NT2/D1 (cell line): ENCODE results near the gene RNF39.
A peak's percentile ranks its signal among the peaks of the same experiment; 100 is the strongest.
"Not testable (repeated sequence)": the region's sequence is repeated elsewhere in the genome, so short reads cannot be mapped to it uniquely, and the experiment has no call there.

Experiments
- DNase-seq: peaks from one replicate; pipeline ENCODE4 v3.0.0-alpha.2; 2011; ENCODE audit warnings: low read depth, low spot score
- H3K27me3 ChIP-seq: 2 replicates; pipeline ENCODE4 v1.6.0; 2011; ENCODE audit warnings: mild to moderate bottlenecking; ENCODE audit not compliant: insufficient read length, insufficient read depth
- H3K36me3 ChIP-seq: 2 replicates; pipeline ENCODE4 v1.6.1; 2011; ENCODE audit warnings: mild to moderate bottlenecking, low read length, mixed read lengths; ENCODE audit not compliant: insufficient read depth, insufficient read length
- H3K4me1 ChIP-seq: 2 replicates; pipeline ENCODE4 v1.5.1; 2011; ENCODE audit not compliant: insufficient read depth, insufficient read length
- H3K4me3 ChIP-seq: 2 replicates; pipeline ENCODE4 v1.5.1; 2011; ENCODE audit warnings: low read depth; ENCODE audit not compliant: insufficient read length
- H3K9ac ChIP-seq: 2 replicates; pipeline ENCODE4 v1.6.0; 2011; ENCODE audit warnings: low read depth; ENCODE audit not compliant: insufficient read length
- H3K9me3 ChIP-seq: 2 replicates; pipeline ENCODE4 v1.5.1; 2011; ENCODE audit warnings: mild to moderate bottlenecking, low read length; ENCODE audit not compliant: insufficient read depth
- SUZ12 ChIP-seq: IDR thresholded peaks from 2 replicates; pipeline ENCODE4 v1.6.1; 2011; ENCODE audit not compliant: insufficient read length, insufficient read depth; ENCODE audit errors: extremely low read depth
- YY1 ChIP-seq: IDR thresholded peaks from 2 replicates; pipeline ENCODE4 v1.6.1; 2011; ENCODE audit not compliant: insufficient read length, insufficient read depth
- ZNF274 ChIP-seq: IDR thresholded peaks from 2 replicates; pipeline ENCODE4 v1.6.1; 2011; ENCODE audit warnings: mild to moderate bottlenecking, low read depth, low read length

The RNF39 gene

DNA sequence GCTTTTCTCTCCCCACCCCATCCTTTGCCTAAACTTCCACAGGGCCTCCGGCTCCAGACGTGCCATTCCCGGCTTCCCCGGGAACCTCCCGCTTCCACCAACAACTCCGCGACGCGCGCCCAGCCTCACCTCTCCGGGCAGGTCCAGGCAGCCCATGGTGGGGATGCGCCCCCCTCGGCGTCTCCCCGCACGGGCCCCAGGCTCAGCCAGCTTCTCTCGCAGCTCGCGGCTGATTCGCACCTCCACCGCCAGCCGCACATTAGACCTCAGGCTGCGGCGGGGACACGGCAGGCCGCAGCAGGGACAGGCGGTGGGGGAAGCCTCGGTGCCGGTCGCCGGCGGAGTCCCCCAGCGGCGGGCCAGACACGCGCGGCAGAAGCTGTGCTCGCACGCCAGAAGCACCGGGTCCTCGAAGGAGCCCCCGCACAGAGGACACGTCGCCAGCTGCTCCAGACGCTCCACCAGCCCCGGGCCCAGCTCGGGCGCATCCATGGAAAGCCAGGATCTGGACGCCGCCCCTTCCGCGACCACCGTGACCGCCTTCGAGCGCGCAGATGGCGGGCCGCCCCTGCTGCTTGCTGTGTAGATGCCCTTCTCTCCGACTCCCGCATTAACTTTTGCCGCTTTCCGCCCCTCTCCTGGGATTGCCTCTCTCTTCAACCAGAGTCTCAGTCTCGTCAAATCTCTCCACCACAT is at the start of gene RNF39:
Gene RNF39, minus strand, starts transcription at position 676 of the 696 bp plus-strand sequence. Its CDS starts 184 bp downstream, at position 492.
- Histone ChIP-seq H3K4me1 (peaks cover 13% of the 10 kb centered on the region), H3K9me3 (no peaks in the 10 kb centered on the region), H3K9ac (peak within 1 kb of the TSS; percentile 74), H3K27me3 (peaks cover 24% of the 10 kb centered on the region), H3K36me3 (no peaks in the 10 kb centered on the region), H3K4me3 (peak within 1 kb of the TSS; percentile 59)
- TF ChIP-seq ZNF274: no peak
- TF ChIP-seq YY1: no peak
- TF ChIP-seq SUZ12: no peak
- DNase-seq: no peak

DNA sequence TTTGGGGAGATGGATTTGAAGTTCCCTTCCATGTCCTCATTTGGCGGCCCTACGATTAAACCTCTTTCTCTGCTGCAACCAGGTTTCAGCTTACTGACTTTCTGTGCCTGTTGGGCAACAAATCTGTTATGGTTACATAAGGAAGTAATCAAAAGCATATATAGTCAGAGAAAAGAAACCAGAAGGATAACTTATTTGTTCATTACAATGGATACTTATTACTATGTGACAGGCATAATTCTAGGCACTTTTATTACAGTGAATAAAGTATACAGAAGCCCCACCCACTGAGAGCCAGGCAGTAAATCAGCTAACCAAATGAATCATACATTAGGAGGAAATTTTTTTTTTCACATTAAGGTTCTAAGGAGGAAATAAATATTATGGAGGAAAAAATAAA is 46.9 kb upstream of the RNF39 start:
- DNase-seq: no peak

GRCh38 chr6:30121446-30122366 is 46.1 kb upstream of the RNF39 start:
- H3K4me1 ChIP-seq: no peaks in the 10 kb centered on the region
- no peak overlapping the region for H3K4me3 ChIP-seq
- no peak for DNase-seq
- TF ChIP-seq SUZ12 (no peak), ZNF274 (no peak), YY1 (no peak)
- no peaks in the 10 kb centered on the region for H3K36me3 ChIP-seq
- peaks cover 15% of the 10 kb centered on the region for H3K27me3 ChIP-seq
- no peak overlapping the region for H3K9ac ChIP-seq
- H3K9me3 ChIP-seq: no peaks in the 10 kb centered on the region

More for the DNA sequence above, 46.9 kb upstream of the RNF39 start:
- Histone ChIP-seq H3K9me3 (no peaks in the 10 kb centered on the region), H3K27me3 (peaks cover 23% of the 10 kb centered on the region), H3K36me3 (no peaks in the 10 kb centered on the region), H3K9ac (no peak overlapping the region), H3K4me3 (no peak overlapping the region), H3K4me1 (no peaks in the 10 kb centered on the region)
- TF ChIP-seq ZNF274: no peak
- TF ChIP-seq YY1: no peak
- no peak for TF ChIP-seq SUZ12

DNA sequence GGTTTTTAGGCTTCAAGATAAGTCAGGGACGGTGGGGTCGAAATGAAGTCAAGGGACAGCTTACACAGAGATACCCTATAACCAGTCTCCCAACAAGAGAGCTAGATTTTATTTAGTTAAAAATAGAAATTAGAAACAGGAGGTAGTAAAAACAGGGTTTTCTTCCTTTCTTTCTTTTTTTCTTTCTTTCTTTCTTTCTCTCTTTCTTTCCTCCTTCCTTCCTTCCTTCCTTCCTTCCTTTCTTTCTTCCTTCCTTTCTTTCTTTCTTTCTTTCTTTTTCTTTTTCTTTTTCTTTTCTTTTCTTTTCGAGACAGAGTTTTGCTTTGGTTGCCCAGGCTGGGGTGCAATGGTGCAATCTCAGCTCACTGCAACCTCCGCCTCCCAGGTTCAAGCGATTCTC is 43.1 kb upstream of the RNF39 start:
- DNase-seq, H3K9me3 ChIP-seq, H3K9ac ChIP-seq, H3K4me1 ChIP-seq, H3K4me3 ChIP-seq, H3K27me3 ChIP-seq, H3K36me3 ChIP-seq: not testable (repeated sequence)

DNA sequence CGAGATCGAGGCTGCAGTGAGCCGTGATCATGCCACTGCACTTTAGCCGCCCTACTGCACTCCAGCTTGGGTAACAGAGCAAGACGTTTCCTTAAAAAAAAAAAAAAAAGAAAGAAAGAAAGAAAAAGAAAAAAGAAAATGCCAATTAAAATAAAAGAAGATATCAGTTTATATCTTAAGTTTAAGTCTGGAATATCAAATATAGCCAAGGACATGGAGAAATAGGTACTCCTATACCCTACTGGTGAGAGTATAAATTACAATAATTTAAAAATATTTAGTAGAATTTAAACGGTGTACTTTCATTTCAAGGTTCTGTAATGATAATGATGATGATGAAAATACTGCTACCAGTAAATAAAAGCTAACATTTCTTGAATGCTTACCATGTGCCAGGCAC is 41.2 kb upstream of the RNF39 start:
- Histone ChIP-seq H3K36me3 (no peaks in the 10 kb centered on the region), H3K9ac (no peak overlapping the region), H3K4me3 (no peak overlapping the region), H3K4me1 (no peaks in the 10 kb centered on the region), H3K27me3 (peaks cover 11% of the 10 kb centered on the region), H3K9me3 (no peaks in the 10 kb centered on the region)
- TF ChIP-seq YY1 (no peak), SUZ12 (no peak), ZNF274 (no peak)
- DNase-seq: no peak

DNA sequence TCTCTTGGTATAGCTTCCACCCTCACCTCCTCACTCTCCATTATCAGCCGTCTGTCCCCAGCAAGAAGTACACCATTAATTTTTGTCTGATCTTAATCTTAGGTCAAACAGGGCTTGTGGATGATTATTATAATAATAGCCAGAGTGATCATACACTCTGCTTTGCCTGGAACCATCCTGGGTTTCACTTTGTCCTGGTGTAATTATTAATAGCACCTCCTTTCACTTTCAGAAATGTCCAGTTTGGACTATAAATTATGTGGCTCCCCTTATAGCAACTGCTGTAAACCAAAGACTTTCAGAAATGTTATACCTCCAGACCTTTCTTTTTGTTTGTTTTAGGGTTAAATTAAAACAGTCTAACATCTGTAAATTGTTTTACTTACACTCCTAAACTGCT is 38.3 kb upstream of the RNF39 start:
- H3K9ac ChIP-seq: no peak overlapping the region
- no peak for DNase-seq
- no peak overlapping the region for H3K4me3 ChIP-seq
- no peaks in the 10 kb centered on the region for H3K36me3 ChIP-seq
- no peak for TF ChIP-seq YY1
- TF ChIP-seq SUZ12: no peak
- no peak for TF ChIP-seq ZNF274
- H3K9me3 ChIP-seq: no peaks in the 10 kb centered on the region
- H3K27me3 ChIP-seq: peaks cover 11% of the 10 kb centered on the region
- no peaks in the 10 kb centered on the region for H3K4me1 ChIP-seq

GRCh38 chr6:30113003-30113759 is 37.6 kb upstream of the RNF39 start, which contains the start of gene TRIM31:
Gene TRIM31, minus strand, starts transcription at chr6:30113090. Its CDS starts 285 bp downstream, at chr6:30112805.
- Histone ChIP-seq H3K4me1 (no peaks in the 10 kb centered on the region), H3K36me3 (no peaks in the 10 kb centered on the region), H3K9me3 (no peaks in the 10 kb centered on the region), H3K9ac (no peak within 1 kb of the TSS), H3K4me3 (no peak within 1 kb of the TSS), H3K27me3 (peaks cover 11% of the 10 kb centered on the region)
- TF ChIP-seq YY1: no peak
- TF ChIP-seq ZNF274: no peak
- TF ChIP-seq SUZ12: no peak
- no peak for DNase-seq
